Measurements from ENCODE around the gene GLIS1. TPM values are rescaled to one million over a fixed set of nuclear protein-coding genes. Genes with fewer than 3 reads are reported as not detected.

The GLIS1 gene
- total and polyA plus RNA-seq, 10 of the 15 experiments (the other 5 are each of a cell fraction or from before 2014, with no cell fraction given) = not detected

DNA sequence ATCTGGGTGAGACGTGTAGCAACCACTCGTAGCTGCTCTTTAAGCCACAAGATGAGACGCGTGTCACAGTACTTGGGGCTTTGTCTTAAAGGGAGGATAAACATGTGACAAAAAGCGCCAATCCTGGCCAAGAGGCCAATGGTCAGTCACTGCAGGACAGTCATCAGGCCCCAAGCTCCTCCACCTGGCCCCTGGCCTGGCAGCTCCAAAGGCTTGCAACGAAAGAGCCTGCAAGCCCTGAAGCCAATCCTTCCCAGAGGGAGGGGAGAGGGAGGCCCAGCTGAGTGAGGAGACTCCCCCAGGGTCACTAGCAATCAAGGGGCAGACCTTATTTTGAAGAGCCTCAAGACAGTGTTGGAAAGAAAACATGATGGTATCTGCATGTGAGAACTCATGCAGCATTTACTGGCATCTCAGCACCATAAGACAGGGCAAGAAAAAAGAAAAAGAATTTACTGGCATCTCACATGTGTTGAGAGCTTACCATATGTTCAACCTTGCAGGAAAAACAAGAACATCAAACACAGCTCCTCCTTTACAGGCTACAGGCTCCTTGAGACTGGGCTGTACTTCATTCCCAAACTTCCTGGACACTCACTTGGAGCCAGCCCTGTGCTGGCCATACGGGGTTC, 11.4 kb downstream of the GLIS1 start:
- Histone ChIP-seq H3K27me3 (replicated peaks in 1 of 2; ENCODE audit: control insufficient read depth in 2 of 2, insufficient read depth in 2 of 2, low read length in 1 of 2) (no peaks in the 10 kb centered on the region; a peak in 1 of 4 replicates), H3K79me2 (ENCODE audit: control insufficient read depth, insufficient read depth, low read length) (no peaks in the 10 kb centered on the region), H3K4me2 (ENCODE audit: control insufficient read depth, insufficient read depth) (no peak overlapping the region), H3K4me3 (no peak overlapping the region), H2AFZ (ENCODE audit: control insufficient read depth, low read depth, low read length) (no peak overlapping the region), H3K4me1 (ENCODE audit: control insufficient read depth, insufficient read depth, low read length) (no peaks in the 10 kb centered on the region), H4K20me1 (ENCODE audit: control insufficient read depth, insufficient read depth) (no peaks in the 10 kb centered on the region; the same call in 1 of the 2 replicates), H3K9ac (ENCODE audit: control insufficient read depth, insufficient read depth, low read length) (no peak overlapping the region), H3K36me3 (ENCODE audit: control insufficient read depth in 2 of 2, insufficient read depth in 2 of 2, low read length in 1 of 2) (no peaks in the 10 kb centered on the region), H3K27ac (ENCODE audit: control insufficient read depth, insufficient read depth) (no peak overlapping the region), H3K9me3 (replicated peaks; ENCODE audit: control insufficient read depth, insufficient read depth, low read length) (no peaks in the 10 kb centered on the region)
- FAIRE-seq (no peak), DNase-seq (ENCODE audit: low read depth, low spot score) (no peak), ATAC-seq (no peak)
- CTCF ChIA-PET = interaction anchor here (1.1 kb wide), 1 partner anchor 8 kb away, joined by 3 read pairs; no protein-coding TSS in a partner anchor
- WGBS (ENCODE audit: insufficient coverage, insufficient replicate concordance, low lambda C conversion rate, missing lambda C conversion rate) = 40% methylated on average over 7 of the region's 7 CpGs
- SMC1A ChIA-PET (ENCODE audit: uncharacterized antibody, unreplicated experiment) = no interaction called here
- POLR2A ChIA-PET = interaction anchor here (0.7 kb wide), 1 partner anchor 27 kb away, joined by 3 read pairs; no protein-coding TSS in a partner anchor
- BruUV-seq (replicated peaks) = no TSS peak
- in situ Hi-C loops (cut with MboI) (no loop called here), intact Hi-C loops (cut with micrococcal nuclease; ENCODE audit: unreplicated experiment) (no loop called here)
- RAD21 ChIA-PET (ENCODE audit: unreplicated experiment) = no interaction called here
- TF ChIP-seq PAX5 (IDR thresholded peaks at IDR 0.05; ENCODE audit: borderline replicate concordance, low read depth, low read length) = no peak
- TF ChIP-seq BHLHE40 (IDR thresholded peaks at IDR 0.05; ENCODE audit: borderline replicate concordance in 1 of 2, low read depth in 2 of 2, low read length in 1 of 2) = no peak
- TF ChIP-seq ETV6 (conservative IDR thresholded peaks at IDR 0.05 in 1 of 2, IDR thresholded peaks at IDR 0.05 in 1 of 2; ENCODE audit: borderline replicate concordance in 1 of 2, low read depth in 1 of 2) = no peak
- no peak for TF ChIP-seq STAT3 (IDR thresholded peaks at IDR 0.05; ENCODE audit: low read depth, low read length)
- no peak for TF ChIP-seq MTA2 (IDR thresholded peaks at IDR 0.05; ENCODE audit: low read depth)
- no peak for TF ChIP-seq CREB1 (IDR thresholded peaks at IDR 0.05; ENCODE audit: low read depth)
- TF ChIP-seq SUZ12 (IDR thresholded peaks at IDR 0.05; ENCODE audit: unreplicated experiment) = no peak
- TF ChIP-seq, protein P1, sequence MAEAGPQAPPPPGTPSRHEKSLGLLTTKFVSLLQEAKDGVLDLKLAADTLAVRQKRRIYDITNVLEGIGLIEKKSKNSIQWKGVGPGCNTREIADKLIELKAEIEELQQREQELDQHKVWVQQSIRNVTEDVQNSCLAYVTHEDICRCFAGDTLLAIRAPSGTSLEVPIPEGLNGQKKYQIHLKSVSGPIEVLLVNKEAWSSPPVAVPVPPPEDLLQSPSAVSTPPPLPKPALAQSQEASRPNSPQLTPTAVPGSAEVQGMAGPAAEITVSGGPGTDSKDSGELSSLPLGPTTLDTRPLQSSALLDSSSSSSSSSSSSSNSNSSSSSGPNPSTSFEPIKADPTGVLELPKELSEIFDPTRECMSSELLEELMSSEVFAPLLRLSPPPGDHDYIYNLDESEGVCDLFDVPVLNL (IDR thresholded peaks at IDR 0.05; ENCODE audit: low read depth, low read length) = no peak
- TF ChIP-seq, protein P2, sequence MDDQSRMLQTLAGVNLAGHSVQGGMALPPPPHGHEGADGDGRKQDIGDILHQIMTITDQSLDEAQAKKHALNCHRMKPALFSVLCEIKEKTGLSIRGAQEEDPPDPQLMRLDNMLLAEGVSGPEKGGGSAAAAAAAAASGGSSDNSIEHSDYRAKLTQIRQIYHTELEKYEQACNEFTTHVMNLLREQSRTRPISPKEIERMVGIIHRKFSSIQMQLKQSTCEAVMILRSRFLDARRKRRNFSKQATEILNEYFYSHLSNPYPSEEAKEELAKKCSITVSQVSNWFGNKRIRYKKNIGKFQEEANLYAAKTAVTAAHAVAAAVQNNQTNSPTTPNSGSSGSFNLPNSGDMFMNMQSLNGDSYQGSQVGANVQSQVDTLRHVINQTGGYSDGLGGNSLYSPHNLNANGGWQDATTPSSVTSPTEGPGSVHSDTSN (IDR thresholded peaks at IDR 0.05; ENCODE audit: insufficient replicate concordance, low read depth, low read length) = no peak
- TF ChIP-seq SMC3 (IDR thresholded peaks at IDR 0.05; ENCODE audit: borderline replicate concordance, low read length) = no peak
- no peak for TF ChIP-seq MYB (IDR thresholded peaks at IDR 0.05; ENCODE audit: borderline replicate concordance, low read depth, low read length)
- TF ChIP-seq NFIC (IDR thresholded peaks at IDR 0.05; ENCODE audit: low read depth, low read length) = no peak
- no peak for TF ChIP-seq CEBPB (IDR thresholded peaks at IDR 0.05; ENCODE audit: borderline replicate concordance in 1 of 2, low read depth in 2 of 2, low read length in 2 of 2)
- no peak for TF ChIP-seq NRF1 (conservative IDR thresholded peaks at IDR 0.05; ENCODE audit: low read depth, low read length)
- TF ChIP-seq TCF7 (IDR thresholded peaks at IDR 0.05; ENCODE audit: borderline replicate concordance) = no peak
- no peak for TF ChIP-seq KAT2A (conservative IDR thresholded peaks at IDR 0.05; ENCODE audit: control insufficient read depth, low read depth, low read length)

Data from GM12878 (cell line).